PC-9 (cell line): ENCODE measurements around the gene SORBS1. TPM values are rescaled to one million over a fixed set of nuclear protein-coding genes. Genes with fewer than 3 reads are reported as not detected.

Experiments used
- BruUV-seq: library from RNA; stranded (reverse); fragments of 400-500 nt; replicated peaks from 2 replicates; lab custom pipeline; 2021; lab: Mats Ljungman, UMichigan
- CTCF ChIA-PET: fragments of 300-600 bp; sonication (Branson Sonifier 250); formaldehyde crosslinking; loops from one replicate; lab custom pipeline; 2022; ENCODE audit warnings: antibody characterized with exemption; lab: Charles Lee
- POLR2A ChIA-PET: fragments of 300-600 bp; sonication (Branson Sonifier 250); formaldehyde crosslinking; loops from one replicate; lab custom pipeline; 2022; ENCODE audit warnings: antibody characterized with exemption; ENCODE audit not compliant: unreplicated experiment; lab: Charles Lee
- DNase-seq, 2 experiments: peaks; one replicate each; pipeline versions ENCODE4 v3.0.0 to v3.0.0-alpha.2; 2015 to 2022; ENCODE audit warnings: mixed read lengths in 1 of 2
- H2AFZ ChIP-seq: fragments of 200-600 bp; sonication (generic); 2 replicates; pipeline ENCODE4 v1.8.1; 2017; ENCODE audit warnings: antibody characterized with exemption
- H3F3A ChIP-seq: fragments of 200-600 bp; sonication (generic); 2 replicates; pipeline ENCODE4 v1.8.1; 2017; ENCODE audit warnings: antibody characterized with exemption, mild to moderate bottlenecking, low read depth; ENCODE audit not compliant: insufficient read depth
- H3K27ac ChIP-seq: fragments of 200-600 bp; sonication (generic); 2 replicates; pipeline ENCODE4 v1.6.1; 2016; ENCODE audit warnings: mixed run types
- H3K27me3 ChIP-seq: fragments of 200-600 bp; sonication (generic); 2 replicates; pipeline ENCODE4 v1.6.1; 2016; ENCODE audit warnings: low read depth, mixed run types; ENCODE audit not compliant: insufficient read depth
- H3K36me3 ChIP-seq: fragments of 200-600 bp; sonication (generic); 2 replicates; pipeline ENCODE4 v1.6.1; 2016; ENCODE audit warnings: low read depth, mixed run types
- H3K4me1 ChIP-seq: fragments of 200-600 bp; sonication (generic); replicated peaks from 2 replicates; pipeline ENCODE4 v1.6.1; 2016; ENCODE audit warnings: mixed run types; ENCODE audit not compliant: insufficient read depth
- H3K4me2 ChIP-seq: fragments of 200-600 bp; sonication (generic); 2 replicates; pipeline ENCODE4 v1.6.1; 2017; ENCODE audit warnings: mixed run types
- H3K4me3 ChIP-seq: fragments of 200-600 bp; sonication (generic); 2 replicates; pipeline ENCODE4 v1.6.1; 2016; ENCODE audit warnings: mixed run types
- H3K79me2 ChIP-seq: fragments of 200-600 bp; sonication (generic); 2 replicates; pipeline ENCODE4 v1.6.1; 2017; ENCODE audit warnings: low read depth, mixed run types
- H3K9me2 ChIP-seq: fragments of 200-600 bp; sonication (generic); 2 replicates; pipeline ENCODE4 v1.8.1; 2017; ENCODE audit warnings: mild to moderate bottlenecking; ENCODE audit not compliant: insufficient read depth
- H3K9me3 ChIP-seq: fragments of 200-600 bp; sonication (generic); 2 replicates; pipeline ENCODE4 v1.8.1; 2016; ENCODE audit warnings: low read depth; ENCODE audit not compliant: insufficient read depth
- H4K20me1 ChIP-seq: fragments of 200-600 bp; sonication (generic); 2 replicates; pipeline ENCODE4 v1.8.1; 2017; ENCODE audit not compliant: insufficient read depth
- CTCF ChIP-seq: fragments of 200-600 bp; sonication (generic); conservative IDR thresholded peaks from 2 replicates; pipeline ENCODE4 v1.6.1; 2017; ENCODE audit warnings: mixed run types, antibody characterized with exemption, mild to moderate bottlenecking, moderate library complexity
- EZH2 ChIP-seq: fragments of 200-600 bp; sonication (generic); IDR thresholded peaks from 2 replicates; pipeline ENCODE4 v1.8.0; 2017; ENCODE audit warnings: antibody characterized with exemption, low read depth
- intact Hi-C: fragments of 100-400 bp; cut with micrococcal nuclease; formaldehyde crosslinking; loops from one replicate; pipeline ENCODE4 v1.10.0; 2022; ENCODE audit not compliant: unreplicated experiment
- total RNA-seq: library from RNA; stranded (reverse); gene quantifications from 2 replicates; pipeline ENCODE4 v1.2.3, GENCODE V29; 2021

SORBS1 gene
- total RNA-seq, 1 experiment from 2014 or later: 5.0 TPM

GRCh38 chr10:95503526-95503925 is 57.6 kb downstream of the SORBS1 start:
- BruUV-seq: no TSS peak
- POLR2A ChIA-PET: interaction anchor here (0.6 kb wide), 1 partner anchor 1666 kb away, joined by 9 read pairs; no protein-coding TSS in a partner anchor

GRCh38 chr10:95503001-95503400 is 58.2 kb downstream of the SORBS1 start:
- TF ChIP-seq CTCF (no peak), EZH2 (no peak)
- Histone ChIP-seq H3K4me2 (no peak overlapping the region), H3K9me3 (no peaks in the 10 kb centered on the region), H3K4me1 (no peaks in the 10 kb centered on the region), H3K9me2 (no peaks in the 10 kb centered on the region), H3K79me2 (no peaks in the 10 kb centered on the region), H3K27me3 (no peaks in the 10 kb centered on the region), H3F3A (no peaks in the 10 kb centered on the region), H2AFZ (no peak overlapping the region), H3K4me3 (no peak overlapping the region), H3K27ac (no peak overlapping the region), H3K36me3 (no peaks in the 10 kb centered on the region), H4K20me1 (no peaks in the 10 kb centered on the region)
- POLR2A ChIA-PET: interaction anchor here (0.6 kb wide), 1 partner anchor 1666 kb away, joined by 9 read pairs; no protein-coding TSS in a partner anchor
- intact Hi-C loops: no loop called here
- CTCF ChIA-PET: no interaction called here
- DNase-seq: no peak
- no TSS peak for BruUV-seq

More at GRCh38 chr10:95503526-95503925, 57.6 kb downstream of the SORBS1 start:
- no peak overlapping the region for H3K4me2 ChIP-seq
- H3K36me3 ChIP-seq: no peaks in the 10 kb centered on the region
- CTCF ChIA-PET: no interaction called here
- H3K27me3 ChIP-seq: no peaks in the 10 kb centered on the region
- DNase-seq: no peak
- no peak for TF ChIP-seq EZH2
- TF ChIP-seq CTCF: no peak
- H3K9me2 ChIP-seq: no peaks in the 10 kb centered on the region
- H3K4me1 ChIP-seq: no peaks in the 10 kb centered on the region
- H3K4me3 ChIP-seq: no peak overlapping the region
- no peak overlapping the region for H3K27ac ChIP-seq
- H4K20me1 ChIP-seq: no peaks in the 10 kb centered on the region
- H3K9me3 ChIP-seq: no peaks in the 10 kb centered on the region
- H3K79me2 ChIP-seq: no peaks in the 10 kb centered on the region
- intact Hi-C loops: no loop called here
- H3F3A ChIP-seq: no peaks in the 10 kb centered on the region
- no peak overlapping the region for H2AFZ ChIP-seq

GRCh38 chr10:95502377-95502776 is 58.8 kb downstream of the SORBS1 start:
- H3K9me2 ChIP-seq: no peaks in the 10 kb centered on the region
- H3K27ac ChIP-seq: no peak overlapping the region
- H3K79me2 ChIP-seq: no peaks in the 10 kb centered on the region
- H3K4me2 ChIP-seq: no peak overlapping the region
- BruUV-seq: no TSS peak
- no peaks in the 10 kb centered on the region for H3K27me3 ChIP-seq
- H4K20me1 ChIP-seq: no peaks in the 10 kb centered on the region
- H3K36me3 ChIP-seq: no peaks in the 10 kb centered on the region
- TF ChIP-seq CTCF (no peak), EZH2 (no peak)
- intact Hi-C loops: no loop called here
- CTCF ChIA-PET: no interaction called here
- POLR2A ChIA-PET: no interaction called here
- H3K4me3 ChIP-seq: no peak overlapping the region
- no peaks in the 10 kb centered on the region for H3F3A ChIP-seq
- H2AFZ ChIP-seq: no peak overlapping the region
- no peaks in the 10 kb centered on the region for H3K9me3 ChIP-seq
- no peaks in the 10 kb centered on the region for H3K4me1 ChIP-seq
- no peak for DNase-seq
